ENCODE data around the gene ATP2B1.

ATP2B1 gene

DNA sequence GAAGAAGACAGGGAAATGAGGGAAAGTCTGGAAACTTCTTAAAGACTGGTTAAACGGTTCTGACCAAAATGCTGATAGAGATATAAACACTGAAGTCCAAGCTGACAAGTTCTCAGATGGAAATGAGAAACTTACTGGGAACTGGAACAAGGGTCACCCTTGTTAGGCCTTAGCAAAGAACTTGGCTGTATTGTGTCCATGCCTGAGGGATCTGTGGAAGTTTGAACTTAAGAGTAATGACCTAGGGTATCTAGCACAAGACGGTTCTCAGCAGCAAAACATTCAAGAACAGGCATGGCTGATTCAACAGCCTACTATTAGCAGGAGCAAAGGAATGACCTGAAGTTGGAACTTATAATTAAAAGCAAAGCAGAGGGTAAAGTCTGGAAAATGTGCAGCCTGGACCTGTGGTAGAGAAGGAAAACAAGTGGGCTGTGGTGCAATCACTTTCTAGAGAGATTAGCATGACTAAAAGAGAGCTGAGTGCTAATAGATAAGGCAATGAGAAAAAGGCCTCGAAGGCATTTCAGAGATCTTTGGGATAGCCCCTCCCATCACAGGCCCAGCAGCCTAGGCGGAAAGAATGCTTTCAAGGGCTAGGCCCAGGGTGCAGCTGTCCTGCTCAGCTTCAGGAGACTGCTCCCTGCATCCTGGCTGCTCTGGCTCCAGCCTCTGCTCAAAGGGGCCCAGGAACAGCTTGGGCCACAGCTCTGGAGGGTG, 60.3 kb downstream of the ATP2B1 start:
- no peaks in the 10 kb centered on the region for H3K4me1 ChIP-seq (ENCODE audit: insufficient read depth, low read length, severe bottlenecking)
- H3K4me3 ChIP-seq (ENCODE audit: low read depth, low read length, poor library complexity, severe bottlenecking): no peak overlapping the region
- H3K27ac ChIP-seq (ENCODE audit: low read depth, low read length, poor library complexity, severe bottlenecking): no peak overlapping the region
- peaks cover 98% of the 10 kb centered on the region for H3K79me2 ChIP-seq (ENCODE audit: insufficient read depth, low read length)
- peaks cover 96% of the 10 kb centered on the region for H3K36me3 ChIP-seq (ENCODE audit: insufficient read depth, low read length)
- H4K20me1 ChIP-seq (ENCODE audit: insufficient read depth, low read length): peaks cover 14% of the 10 kb centered on the region
- H2AFZ ChIP-seq (ENCODE audit: low read length): no peak overlapping the region
- no peaks in the 10 kb centered on the region for H3F3A ChIP-seq (ENCODE audit: insufficient read depth, low read length)
- TF ChIP-seq EZH2 (IDR thresholded peaks at IDR 0.05; ENCODE audit: borderline replicate concordance, low read length): no peak
- TF ChIP-seq, protein P1, sequence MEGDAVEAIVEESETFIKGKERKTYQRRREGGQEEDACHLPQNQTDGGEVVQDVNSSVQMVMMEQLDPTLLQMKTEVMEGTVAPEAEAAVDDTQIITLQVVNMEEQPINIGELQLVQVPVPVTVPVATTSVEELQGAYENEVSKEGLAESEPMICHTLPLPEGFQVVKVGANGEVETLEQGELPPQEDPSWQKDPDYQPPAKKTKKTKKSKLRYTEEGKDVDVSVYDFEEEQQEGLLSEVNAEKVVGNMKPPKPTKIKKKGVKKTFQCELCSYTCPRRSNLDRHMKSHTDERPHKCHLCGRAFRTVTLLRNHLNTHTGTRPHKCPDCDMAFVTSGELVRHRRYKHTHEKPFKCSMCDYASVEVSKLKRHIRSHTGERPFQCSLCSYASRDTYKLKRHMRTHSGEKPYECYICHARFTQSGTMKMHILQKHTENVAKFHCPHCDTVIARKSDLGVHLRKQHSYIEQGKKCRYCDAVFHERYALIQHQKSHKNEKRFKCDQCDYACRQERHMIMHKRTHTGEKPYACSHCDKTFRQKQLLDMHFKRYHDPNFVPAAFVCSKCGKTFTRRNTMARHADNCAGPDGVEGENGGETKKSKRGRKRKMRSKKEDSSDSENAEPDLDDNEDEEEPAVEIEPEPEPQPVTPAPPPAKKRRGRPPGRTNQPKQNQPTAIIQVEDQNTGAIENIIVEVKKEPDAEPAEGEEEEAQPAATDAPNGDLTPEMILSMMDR (IDR thresholded peaks at IDR 0.05; ENCODE audit: low read length): no peak
- no peaks in the 10 kb centered on the region for H3K9me3 ChIP-seq (ENCODE audit: low read length)
- no peak overlapping the region for H3K9ac ChIP-seq (ENCODE audit: low read length)
- H3K4me2 ChIP-seq (ENCODE audit: low read length): no peak overlapping the region
- no peaks in the 10 kb centered on the region for H3K27me3 ChIP-seq (ENCODE audit: insufficient read depth, low read length)
- H3K9me2 ChIP-seq (ENCODE audit: low read depth, low read length): no peaks in the 10 kb centered on the region

DNA sequence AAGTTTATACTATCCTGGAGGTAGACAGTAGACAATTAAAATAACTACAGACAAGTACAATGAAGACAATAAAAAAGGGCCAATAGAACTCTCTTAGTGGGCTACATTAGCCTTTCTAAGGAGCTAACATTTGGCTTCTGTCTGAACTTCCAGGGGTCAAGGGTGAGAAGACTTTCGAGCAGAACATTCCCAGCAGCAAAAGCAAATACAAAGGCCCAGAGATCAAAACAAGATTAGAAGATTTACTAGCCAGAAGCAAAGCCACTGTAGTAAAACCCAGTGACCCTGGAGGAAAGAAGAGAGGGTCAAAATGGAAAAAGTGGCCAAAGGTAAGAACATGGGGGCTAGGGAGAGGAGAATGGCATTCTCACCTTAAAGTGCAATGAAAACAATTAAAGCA, 63.2 kb downstream of the ATP2B1 start:
- Histone ChIP-seq H3K9me3 (ENCODE audit: low read length) (no peaks in the 10 kb centered on the region), H3K9ac (ENCODE audit: low read length) (no peak overlapping the region), H3K4me3 (ENCODE audit: low read depth, low read length, poor library complexity, severe bottlenecking) (no peak overlapping the region), H3K27ac (ENCODE audit: low read depth, low read length, poor library complexity, severe bottlenecking) (no peak overlapping the region), H3K9me2 (ENCODE audit: low read depth, low read length) (no peaks in the 10 kb centered on the region), H3F3A (ENCODE audit: insufficient read depth, low read length) (no peaks in the 10 kb centered on the region), H3K4me2 (ENCODE audit: low read length) (no peak overlapping the region), H3K27me3 (ENCODE audit: insufficient read depth, low read length) (no peaks in the 10 kb centered on the region), H4K20me1 (ENCODE audit: insufficient read depth, low read length) (peaks cover 14% of the 10 kb centered on the region), H3K79me2 (ENCODE audit: insufficient read depth, low read length) (peaks cover 92% of the 10 kb centered on the region), H3K36me3 (ENCODE audit: insufficient read depth, low read length) (peaks cover 96% of the 10 kb centered on the region), H3K4me1 (ENCODE audit: insufficient read depth, low read length, severe bottlenecking) (no peaks in the 10 kb centered on the region), H2AFZ (ENCODE audit: low read length) (no peak overlapping the region)
- TF ChIP-seq, protein P1 (IDR thresholded peaks at IDR 0.05; ENCODE audit: low read length): no peak
- no peak for TF ChIP-seq EZH2 (IDR thresholded peaks at IDR 0.05; ENCODE audit: borderline replicate concordance, low read length)

DNA sequence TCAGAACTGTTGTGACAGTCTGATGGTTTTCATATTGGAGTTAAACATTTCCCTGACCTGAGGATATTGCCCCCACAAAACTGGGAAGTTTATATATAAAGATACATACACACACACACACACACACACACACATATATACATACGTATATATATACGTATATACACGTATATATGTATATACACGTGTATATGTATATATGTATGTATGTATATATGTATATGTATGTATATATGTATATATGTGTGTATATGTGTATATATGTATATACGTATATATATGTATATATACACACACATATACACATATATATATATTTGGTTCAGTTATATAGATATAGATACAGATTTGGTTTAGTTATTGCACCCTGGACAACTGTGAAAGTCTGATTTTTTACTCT, 65.7 kb downstream of the ATP2B1 start:
- H3K27ac ChIP-seq (ENCODE audit: low read depth, low read length, poor library complexity, severe bottlenecking): no peak overlapping the region
- no peaks in the 10 kb centered on the region for H3K9me3 ChIP-seq (ENCODE audit: low read length)
- H3K36me3 ChIP-seq (ENCODE audit: insufficient read depth, low read length): peaks cover 83% of the 10 kb centered on the region
- H3K27me3 ChIP-seq (ENCODE audit: insufficient read depth, low read length): no peaks in the 10 kb centered on the region
- no peak for TF ChIP-seq EZH2 (IDR thresholded peaks at IDR 0.05; ENCODE audit: borderline replicate concordance, low read length)
- TF ChIP-seq, protein P1 (IDR thresholded peaks at IDR 0.05; ENCODE audit: low read length): no peak
- no peak overlapping the region for H3K4me2 ChIP-seq (ENCODE audit: low read length)
- H3K4me1 ChIP-seq (ENCODE audit: insufficient read depth, low read length, severe bottlenecking): no peaks in the 10 kb centered on the region
- no peaks in the 10 kb centered on the region for H3F3A ChIP-seq (ENCODE audit: insufficient read depth, low read length)
- H2AFZ ChIP-seq (ENCODE audit: low read length): no peak overlapping the region
- no peak overlapping the region for H3K4me3 ChIP-seq (ENCODE audit: low read depth, low read length, poor library complexity, severe bottlenecking)
- no peaks in the 10 kb centered on the region for H3K9me2 ChIP-seq (ENCODE audit: low read depth, low read length)
- H4K20me1 ChIP-seq (ENCODE audit: insufficient read depth, low read length): peaks cover 10% of the 10 kb centered on the region
- peaks cover 77% of the 10 kb centered on the region for H3K79me2 ChIP-seq (ENCODE audit: insufficient read depth, low read length)
- no peak overlapping the region for H3K9ac ChIP-seq (ENCODE audit: low read length)

All from OCI-LY1 (cell line).